Neural cell (in vitro differentiated cells): ENCODE data around the gene ELK4. TPM values are rescaled to one million over a fixed set of nuclear protein-coding genes. Genes with fewer than 3 reads are reported as not detected.

Experiments used
- H2AFZ ChIP-seq: fragments of 200-600, 300-800 bp; sonication (generic), shearing (Covaris generic); 2 replicates; pipeline ENCODE4 v1.6.0; 2014; ENCODE audit warnings: low read depth, mild to moderate bottlenecking, antibody characterized with exemption, low read length, moderate library complexity
- H3F3A ChIP-seq: fragments of 200-600 bp; shearing (Covaris generic); 2 replicates; pipeline ENCODE4 v1.6.1; 2016; ENCODE audit warnings: mild to moderate bottlenecking, moderate library complexity, mixed read lengths, antibody characterized with exemption, low read length; ENCODE audit not compliant: insufficient read depth, poor library complexity, severe bottlenecking
- H3K27ac ChIP-seq: fragments of 200-600, 300-800 bp; sonication (generic), shearing (Covaris generic); 2 replicates; pipeline ENCODE4 v1.5.1; 2014; ENCODE audit warnings: mild to moderate bottlenecking, low read length, moderate library complexity
- H3K27me3 ChIP-seq: fragments of 300-800, 200-600 bp; sonication (generic), shearing (Covaris generic); 2 replicates; pipeline ENCODE4 v1.6.0; 2014; ENCODE audit warnings: mild to moderate bottlenecking, low read depth, low read length, moderate library complexity; ENCODE audit not compliant: insufficient read depth
- H3K36me3 ChIP-seq: fragments of 300-800, 200-600 bp; sonication (generic), shearing (Covaris generic); 2 replicates; pipeline ENCODE4 v1.5.1; 2014; ENCODE audit warnings: mild to moderate bottlenecking, antibody characterized with exemption, low read length, moderate library complexity; ENCODE audit not compliant: insufficient read depth
- H3K4me2 ChIP-seq: fragments of 300-800, 200-600 bp; sonication (generic), shearing (Covaris generic); 2 replicates; pipeline ENCODE4 v1.6.0; 2014; ENCODE audit warnings: mild to moderate bottlenecking, low read length
- H3K4me3 ChIP-seq: fragments of 300-800, 200-600 bp; sonication (generic), shearing (Covaris generic); 2 replicates; pipeline ENCODE4 v1.5.1; 2014; ENCODE audit warnings: mild to moderate bottlenecking, low read length, moderate library complexity
- H3K79me2 ChIP-seq: fragments of 200-600 bp; shearing (Covaris generic); replicated peaks from 2 replicates; pipeline ENCODE4 v1.6.0; 2014; ENCODE audit warnings: mild to moderate bottlenecking, low read length, moderate library complexity; ENCODE audit not compliant: insufficient read depth
- H3K9ac ChIP-seq: fragments of 300-800, 200-600 bp; sonication (generic), shearing (Covaris generic); 2 replicates; pipeline ENCODE4 v1.6.1; 2016; ENCODE audit warnings: mild to moderate bottlenecking, low read length, mixed read lengths
- H3K9me2 ChIP-seq: fragments of 200-600 bp; shearing (Covaris generic); 2 replicates; pipeline ENCODE4 v1.6.1; 2016; ENCODE audit warnings: mild to moderate bottlenecking, low read length, mixed read lengths; ENCODE audit not compliant: insufficient read depth
- H3K9me3 ChIP-seq: fragments of 200-600, 300-800 bp; sonication (generic), shearing (Covaris generic); 2 replicates; pipeline ENCODE4 v1.6.1; 2016; ENCODE audit warnings: mild to moderate bottlenecking, mixed run types, low read length, moderate library complexity, mixed read lengths
- H4K20me1 ChIP-seq: fragments of 200-600 bp; shearing (Covaris generic); 2 replicates; pipeline ENCODE4 v1.6.1; 2016; ENCODE audit warnings: mild to moderate bottlenecking, mixed run types; ENCODE audit not compliant: insufficient read depth
- CTCF ChIP-seq: fragments of 450-650 bp; IDR thresholded peaks from 2 replicates; pipeline ENCODE4 v1.5.1; 2014; ENCODE audit warnings: antibody characterized with exemption, mild to moderate bottlenecking, moderate library complexity; ENCODE audit not compliant: poor library complexity, severe bottlenecking
- EP300 ChIP-seq: fragments of 450-650 bp; conservative IDR thresholded peaks from 2 replicates; pipeline ENCODE4 v1.6.1; 2014; ENCODE audit warnings: antibody characterized with exemption, mild to moderate bottlenecking, moderate library complexity; ENCODE audit not compliant: poor library complexity, severe bottlenecking
- EZH2 ChIP-seq: fragments of 200-600, 300-800 bp; shearing (Covaris generic), sonication (generic); IDR thresholded peaks from 2 replicates; pipeline ENCODE4 v1.6.1; 2014; ENCODE audit warnings: antibody characterized with exemption, low read length, borderline replicate concordance, mild to moderate bottlenecking; ENCODE audit not compliant: insufficient read depth, poor library complexity, severe bottlenecking
- MXI1 ChIP-seq: fragments of 450-650 bp; conservative IDR thresholded peaks from 2 replicates; pipeline ENCODE4 v1.6.1; 2014; ENCODE audit warnings: antibody characterized with exemption, mild to moderate bottlenecking; ENCODE audit not compliant: poor library complexity, severe bottlenecking
- POLR2AphosphoS5 ChIP-seq: IDR thresholded peaks from 2 replicates; pipeline ENCODE4 v1.6.1; 2012
- RAD21 ChIP-seq: fragments of 450-650 bp; conservative IDR thresholded peaks from 2 replicates; pipeline ENCODE4 v1.6.1; 2014; ENCODE audit warnings: antibody characterized with exemption, mild to moderate bottlenecking, moderate library complexity
- REST ChIP-seq: IDR thresholded peaks from 2 replicates; pipeline ENCODE4 v1.6.1; 2012; ENCODE audit warnings: borderline replicate concordance
- SMC3 ChIP-seq: fragments of 450-650 bp; conservative IDR thresholded peaks from 2 replicates; pipeline ENCODE4 v1.6.1; 2014; ENCODE audit warnings: antibody characterized with exemption, mild to moderate bottlenecking, moderate library complexity; ENCODE audit not compliant: poor library complexity
- TAF1 ChIP-seq: IDR thresholded peaks from 2 replicates; pipeline ENCODE4 v1.6.1; 2012; ENCODE audit warnings: low read depth
- polyA plus RNA-seq: library from polyadenylated mRNA; depleted of rRNA; stranded (reverse); fragments of >200 nt; gene quantifications from 2 replicates; pipeline ENCODE4 v1.2.3, GENCODE V29; 2014

Gene ELK4
- polyA plus RNA-seq, 1 donor from 2014 or later = 10.0 TPM

GRCh38 chr1:205576805-205577761, 54.7 kb downstream of the ELK4 start:
- Histone ChIP-seq H3K27me3 (no peaks in the 10 kb centered on the region), H3K4me3 (no peak overlapping the region), H3K79me2 (no peaks in the 10 kb centered on the region), H2AFZ (no peak overlapping the region), H3K9me2 (no peaks in the 10 kb centered on the region), H3K36me3 (no peaks in the 10 kb centered on the region), H3K27ac (no peak overlapping the region), H3K9me3 (no peaks in the 10 kb centered on the region), H3K9ac (no peak overlapping the region), H3K4me2 (no peak overlapping the region), H3F3A (no peaks in the 10 kb centered on the region), H4K20me1 (no peaks in the 10 kb centered on the region)
- TF ChIP-seq SMC3 (no peak), POLR2AphosphoS5 (no peak), CTCF (no peak), REST (no peak), EZH2 (no peak), EP300 (no peak), MXI1 (no peak), TAF1 (no peak), RAD21 (no peak)

GRCh38 chr1:205576011-205576410, 55.8 kb downstream of the ELK4 start:
- Histone ChIP-seq H3K27me3 (peaks cover 11% of the 10 kb centered on the region), H3K4me2 (no peak overlapping the region), H3K79me2 (no peaks in the 10 kb centered on the region), H3K27ac (no peak overlapping the region), H3K9ac (no peak overlapping the region), H4K20me1 (no peaks in the 10 kb centered on the region), H3K9me3 (no peaks in the 10 kb centered on the region), H2AFZ (no peak overlapping the region), H3K4me3 (no peak overlapping the region), H3K9me2 (no peaks in the 10 kb centered on the region), H3F3A (no peaks in the 10 kb centered on the region), H3K36me3 (no peaks in the 10 kb centered on the region)
- TF ChIP-seq TAF1 (no peak), SMC3 (no peak), MXI1 (no peak), EZH2 (no peak), REST (no peak), RAD21 (no peak), CTCF (no peak), EP300 (no peak), POLR2AphosphoS5 (no peak)
